Glutamatergic neuron (in vitro differentiated cells): Measurements from ENCODE around the gene LPIN1. TPM values are rescaled to one million over a fixed set of nuclear protein-coding genes. Genes with fewer than 3 reads are reported as not detected.

Experiments
- DNase-seq: peaks from one replicate; pipeline ENCODE4 v3.0.0; 2022
- H3K27ac Mint-ChIP-seq: one replicate; pipeline ENCODE4 v1.8.0; 2020; ENCODE audit warnings: mild to moderate bottlenecking, mixed read lengths, inconsistent platforms; ENCODE audit not compliant: unreplicated experiment
- H3K27me3 Mint-ChIP-seq: one replicate; pipeline ENCODE4 v1.8.0; 2020; ENCODE audit warnings: mild to moderate bottlenecking, moderate library complexity, mixed read lengths, inconsistent platforms; ENCODE audit not compliant: unreplicated experiment
- H3K36me3 Mint-ChIP-seq: one replicate; pipeline ENCODE4 v1.8.0; 2020; ENCODE audit warnings: mild to moderate bottlenecking, mixed read lengths, inconsistent platforms; ENCODE audit not compliant: unreplicated experiment
- H3K4me1 Mint-ChIP-seq: one replicate; pipeline ENCODE4 v1.8.0; 2020; ENCODE audit warnings: mild to moderate bottlenecking, low read depth, mixed read lengths, inconsistent platforms; ENCODE audit not compliant: unreplicated experiment
- H3K4me3 Mint-ChIP-seq: one replicate; pipeline ENCODE4 v1.8.0; 2020; ENCODE audit warnings: mild to moderate bottlenecking, mixed read lengths, inconsistent platforms; ENCODE audit not compliant: unreplicated experiment
- H3K9me3 Mint-ChIP-seq: one replicate; pipeline ENCODE4 v1.8.0; 2020; ENCODE audit warnings: mild to moderate bottlenecking, moderate library complexity, mixed read lengths, inconsistent platforms; ENCODE audit not compliant: unreplicated experiment
- CTCF ChIP-seq: fragments of 200-600 bp; sonication (generic); IDR thresholded peaks from one replicate; pipeline ENCODE4 v1.5.0; 2021; ENCODE audit not compliant: partially characterized antibody, unreplicated experiment
- total RNA-seq: library from RNA; stranded (reverse); fragmentation: NEBNext Ultra II Directional; extraction: Animal tissue kit (Norgen Biotek cat#: 25700); gene quantifications from one replicate; pipeline ENCODE4 v1.2.1, GENCODE V29; 2021; ENCODE audit not compliant: unreplicated experiment

LPIN1 gene
- total RNA-seq, 1 donor from 2014 or later = 142 TPM

GRCh38 chr2:11715987-11716652 is 30.3 kb upstream of the LPIN1 start:
- H3K4me1 Mint-ChIP-seq = peaks cover 3% of the 10 kb centered on the region
- H3K27me3 Mint-ChIP-seq = peaks cover 8% of the 10 kb centered on the region
- TF ChIP-seq CTCF = no peak
- H3K4me3 Mint-ChIP-seq = no peak overlapping the region
- no peak overlapping the region for H3K27ac Mint-ChIP-seq
- H3K36me3 Mint-ChIP-seq = no peaks in the 10 kb centered on the region
- DNase-seq = no peak
- peaks cover 3% of the 10 kb centered on the region for H3K9me3 Mint-ChIP-seq

GRCh38 chr2:11716689-11717321 is 29.6 kb upstream of the LPIN1 start:
- no peaks in the 10 kb centered on the region for H3K36me3 Mint-ChIP-seq
- DNase-seq = no peak
- H3K9me3 Mint-ChIP-seq = peaks cover 3% of the 10 kb centered on the region
- H3K4me3 Mint-ChIP-seq = no peak overlapping the region
- no peak overlapping the region for H3K27ac Mint-ChIP-seq
- H3K27me3 Mint-ChIP-seq = peaks cover 6% of the 10 kb centered on the region
- no peak for TF ChIP-seq CTCF
- peaks cover 3% of the 10 kb centered on the region for H3K4me1 Mint-ChIP-seq

- H3K9me3 Mint-ChIP-seq = peaks cover 3% of the 10 kb centered on the region
- TF ChIP-seq CTCF = no peak
- peaks cover 3% of the 10 kb centered on the region for H3K4me1 Mint-ChIP-seq
These were observed 28.8 kb upstream of the LPIN1 start for GRCh38 chr2:11717623-11718022.

GRCh38 chr2:11718606-11719005 is 27.8 kb upstream of the LPIN1 start:
- no peak overlapping the region for H3K4me3 Mint-ChIP-seq

More at GRCh38 chr2:11717623-11718022, 28.8 kb upstream of the LPIN1 start:
- no peak overlapping the region for H3K4me3 Mint-ChIP-seq
- peaks cover 6% of the 10 kb centered on the region for H3K27me3 Mint-ChIP-seq
- no peaks in the 10 kb centered on the region for H3K36me3 Mint-ChIP-seq
- H3K27ac Mint-ChIP-seq = no peak overlapping the region
- DNase-seq = no peak

More at GRCh38 chr2:11718606-11719005, 27.8 kb upstream of the LPIN1 start:
- no peaks in the 10 kb centered on the region for H3K36me3 Mint-ChIP-seq
- no peak for TF ChIP-seq CTCF
- peaks cover 3% of the 10 kb centered on the region for H3K9me3 Mint-ChIP-seq
- H3K27me3 Mint-ChIP-seq = peaks cover 6% of the 10 kb centered on the region
- no peak for DNase-seq
- H3K27ac Mint-ChIP-seq = no peak overlapping the region
- H3K4me1 Mint-ChIP-seq = peaks cover 3% of the 10 kb centered on the region
